Nephron progenitor cell (in vitro differentiated cells): Measurements from ENCODE around the gene SLC25A39.
A peak's percentile ranks its signal among the peaks of the same experiment; 100 is the strongest.

Experiments used
- DNase-seq: peaks from one replicate; pipeline ENCODE4 v3.0.0; 2021
- H3K27ac Mint-ChIP-seq: 2 replicates; pipeline ENCODE4 v1.8.0; 2021; ENCODE audit warnings: mild to moderate bottlenecking, moderate library complexity, mixed read lengths
- H3K27me3 Mint-ChIP-seq: 2 replicates; pipeline ENCODE4 v1.8.0; 2021; ENCODE audit warnings: mild to moderate bottlenecking, low read depth, mixed read lengths; ENCODE audit not compliant: poor library complexity
- H3K36me3 Mint-ChIP-seq: 2 replicates; pipeline ENCODE4 v1.8.0; 2021; ENCODE audit warnings: low read depth, mixed read lengths
- H3K4me1 Mint-ChIP-seq: 2 replicates; pipeline ENCODE4 v1.8.0; 2021; ENCODE audit warnings: mixed read lengths
- H3K4me3 Mint-ChIP-seq: 2 replicates; pipeline ENCODE4 v1.8.0; 2021; ENCODE audit warnings: mild to moderate bottlenecking, moderate library complexity, mixed read lengths
- H3K9me3 Mint-ChIP-seq: 2 replicates; pipeline ENCODE4 v1.8.0; 2021; ENCODE audit warnings: mild to moderate bottlenecking, moderate library complexity, mixed read lengths
- TF ChIP-seq, protein P1 (sequence below): fragments of 200-600 bp; sonication (generic); IDR thresholded peaks from 2 replicates; pipeline ENCODE4 v1.5.0; 2021; ENCODE audit warnings: antibody characterized with exemption

Gene SLC25A39

DNA sequence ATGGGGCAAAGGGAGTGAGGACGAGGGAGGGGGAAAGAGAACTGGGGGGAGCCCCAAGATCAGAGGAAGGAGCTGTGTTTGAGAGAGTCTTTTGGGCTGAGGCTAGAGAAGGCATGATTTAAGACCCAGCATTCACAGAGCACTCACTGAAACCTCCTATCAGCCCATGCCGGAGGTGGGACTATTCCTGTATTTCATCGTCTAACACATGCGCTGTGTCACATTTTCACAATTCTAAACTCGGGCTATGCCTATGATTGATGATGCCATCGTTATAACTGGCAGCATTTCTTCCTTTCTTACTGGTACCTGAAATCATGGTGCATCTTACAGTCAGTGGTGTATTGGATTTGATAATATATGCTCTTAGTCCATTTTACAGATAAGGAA lies 35.5 kb upstream of the SLC25A39 start:
- Mint-ChIP-seq H3K27me3 (peaks cover 8% of the 10 kb centered on the region), H3K9me3 (no peaks in the 10 kb centered on the region), H3K36me3 (peaks cover 11% of the 10 kb centered on the region), H3K4me3 (peak overlapping the region; percentile 87), H3K4me1 (peaks cover 46% of the 10 kb centered on the region), H3K27ac (peak overlapping the region; percentile 90)
- DNase-seq = no peak
- TF ChIP-seq, protein P1, sequence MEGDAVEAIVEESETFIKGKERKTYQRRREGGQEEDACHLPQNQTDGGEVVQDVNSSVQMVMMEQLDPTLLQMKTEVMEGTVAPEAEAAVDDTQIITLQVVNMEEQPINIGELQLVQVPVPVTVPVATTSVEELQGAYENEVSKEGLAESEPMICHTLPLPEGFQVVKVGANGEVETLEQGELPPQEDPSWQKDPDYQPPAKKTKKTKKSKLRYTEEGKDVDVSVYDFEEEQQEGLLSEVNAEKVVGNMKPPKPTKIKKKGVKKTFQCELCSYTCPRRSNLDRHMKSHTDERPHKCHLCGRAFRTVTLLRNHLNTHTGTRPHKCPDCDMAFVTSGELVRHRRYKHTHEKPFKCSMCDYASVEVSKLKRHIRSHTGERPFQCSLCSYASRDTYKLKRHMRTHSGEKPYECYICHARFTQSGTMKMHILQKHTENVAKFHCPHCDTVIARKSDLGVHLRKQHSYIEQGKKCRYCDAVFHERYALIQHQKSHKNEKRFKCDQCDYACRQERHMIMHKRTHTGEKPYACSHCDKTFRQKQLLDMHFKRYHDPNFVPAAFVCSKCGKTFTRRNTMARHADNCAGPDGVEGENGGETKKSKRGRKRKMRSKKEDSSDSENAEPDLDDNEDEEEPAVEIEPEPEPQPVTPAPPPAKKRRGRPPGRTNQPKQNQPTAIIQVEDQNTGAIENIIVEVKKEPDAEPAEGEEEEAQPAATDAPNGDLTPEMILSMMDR = no peak

DNA sequence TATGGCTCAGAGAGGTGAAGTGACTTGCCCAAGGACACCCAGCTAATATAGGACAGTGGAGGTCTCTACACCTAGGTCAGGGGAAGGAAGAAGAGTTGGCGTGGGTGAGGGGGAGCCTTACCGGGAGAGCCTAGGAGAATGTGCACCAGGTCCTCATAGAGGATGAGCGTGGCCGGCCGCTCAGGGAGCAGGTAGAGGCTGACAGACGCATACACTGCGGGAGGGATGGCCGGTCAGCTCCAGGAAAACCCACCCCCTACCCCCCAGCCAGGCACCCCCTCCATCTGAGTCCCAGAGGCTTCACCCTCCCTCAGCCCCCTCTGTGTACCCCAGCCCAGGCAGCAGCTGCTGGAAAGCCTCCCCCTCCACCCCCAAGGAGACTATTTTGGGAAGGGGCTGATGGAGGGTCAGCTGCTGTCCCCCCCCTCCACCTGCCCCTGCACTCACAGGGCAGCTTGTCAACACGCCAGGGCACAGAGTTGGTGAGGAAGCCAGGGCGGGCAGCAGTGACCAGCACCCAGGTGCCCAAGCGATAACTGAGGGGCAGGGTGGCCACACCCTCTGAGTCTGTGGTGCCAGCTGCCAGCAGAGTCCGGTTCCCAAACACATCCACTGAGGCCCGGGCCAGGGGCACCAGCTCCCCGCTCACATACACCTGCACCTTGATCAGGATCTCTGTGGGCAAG lies 35.0 kb upstream of the SLC25A39 start:
- peaks cover 44% of the 10 kb centered on the region for H3K4me1 Mint-ChIP-seq
- no peak overlapping the region for H3K27ac Mint-ChIP-seq
- TF ChIP-seq, protein P1 = no peak
- no peak for DNase-seq
- H3K27me3 Mint-ChIP-seq = peaks cover 3% of the 10 kb centered on the region
- no peaks in the 10 kb centered on the region for H3K9me3 Mint-ChIP-seq
- H3K36me3 Mint-ChIP-seq = peaks cover 11% of the 10 kb centered on the region
- no peak overlapping the region for H3K4me3 Mint-ChIP-seq

DNA sequence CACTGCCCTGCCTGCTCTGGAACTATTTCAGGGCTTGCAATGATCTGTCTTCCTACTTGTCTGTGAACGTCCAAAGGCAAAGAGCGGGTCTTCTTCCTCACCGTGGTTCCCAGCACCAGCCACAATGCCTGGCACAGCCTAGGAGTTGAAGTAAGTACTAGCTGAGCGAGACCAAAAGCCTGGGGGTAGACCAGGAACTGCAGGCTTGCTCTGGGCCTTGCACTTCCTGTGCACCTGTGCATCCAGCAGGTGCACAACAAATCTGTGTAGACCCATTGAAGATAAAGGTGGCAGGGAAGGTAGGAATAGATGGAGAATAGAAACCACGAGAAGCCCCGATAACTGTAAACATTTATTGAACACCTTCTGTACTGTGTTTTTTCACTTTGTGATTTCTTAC lies 34.4 kb upstream of the SLC25A39 start:
- TF ChIP-seq, protein P1 = no peak
- H3K27ac Mint-ChIP-seq = no peak overlapping the region
- no peaks in the 10 kb centered on the region for H3K9me3 Mint-ChIP-seq
- H3K36me3 Mint-ChIP-seq = peaks cover 11% of the 10 kb centered on the region
- H3K4me3 Mint-ChIP-seq = no peak overlapping the region
- no peaks in the 10 kb centered on the region for H3K27me3 Mint-ChIP-seq
- H3K4me1 Mint-ChIP-seq = peaks cover 44% of the 10 kb centered on the region
- DNase-seq = no peak

DNA sequence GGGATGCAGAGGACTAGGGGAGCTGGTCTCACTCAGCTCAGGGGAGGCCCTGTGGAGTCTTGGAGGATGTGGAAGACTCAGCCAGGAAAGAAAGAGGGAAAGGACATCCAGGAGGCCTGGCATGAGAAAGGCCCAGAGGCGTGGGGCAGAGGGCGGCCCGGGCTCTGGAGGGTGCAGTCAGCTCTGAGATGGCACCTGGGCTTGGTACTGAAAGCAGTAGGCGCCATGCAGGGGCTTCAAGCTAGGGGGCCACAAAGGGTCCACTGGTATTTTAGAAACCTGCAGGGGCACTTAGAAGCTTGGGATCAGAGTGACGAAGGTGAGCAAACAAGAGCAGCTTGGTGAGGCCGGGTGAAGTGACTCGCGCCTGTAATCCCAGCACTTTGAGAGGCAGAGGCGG lies 33.4 kb upstream of the SLC25A39 start:
- Mint-ChIP-seq H3K36me3 (peaks cover 12% of the 10 kb centered on the region), H3K27ac (peak overlapping the region; percentile 91), H3K4me3 (no peak overlapping the region), H3K9me3 (no peaks in the 10 kb centered on the region), H3K27me3 (peaks cover 2% of the 10 kb centered on the region), H3K4me1 (peaks cover 46% of the 10 kb centered on the region)
- no peak for DNase-seq
- TF ChIP-seq, protein P1 = no peak

DNA sequence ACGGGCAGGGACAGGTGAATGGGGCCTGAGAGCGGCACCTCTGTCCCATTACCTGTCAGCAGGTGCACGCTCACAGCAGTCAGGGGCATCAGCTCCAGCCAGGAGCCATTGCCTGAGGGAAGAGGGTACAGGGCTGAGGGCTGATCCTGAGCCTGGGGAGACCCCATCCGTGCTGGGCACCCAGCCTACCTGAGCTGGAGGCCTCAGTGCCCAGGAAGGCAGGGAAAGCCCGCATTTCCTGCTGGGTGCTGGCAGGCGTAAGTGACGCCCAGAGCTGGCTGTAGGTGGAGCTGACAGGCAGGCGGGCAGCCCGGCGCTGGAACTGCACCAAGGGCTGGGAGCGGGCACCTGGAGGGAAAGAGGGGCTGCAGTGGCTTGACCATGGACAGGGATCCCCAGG lies 31.6 kb upstream of the SLC25A39 start:
- Mint-ChIP-seq H3K9me3 (no peaks in the 10 kb centered on the region), H3K36me3 (peaks cover 16% of the 10 kb centered on the region), H3K4me1 (peaks cover 38% of the 10 kb centered on the region), H3K27me3 (peaks cover 4% of the 10 kb centered on the region), H3K4me3 (no peak overlapping the region), H3K27ac (no peak overlapping the region)
- DNase-seq = no peak
- TF ChIP-seq, protein P1 = no peak

DNA sequence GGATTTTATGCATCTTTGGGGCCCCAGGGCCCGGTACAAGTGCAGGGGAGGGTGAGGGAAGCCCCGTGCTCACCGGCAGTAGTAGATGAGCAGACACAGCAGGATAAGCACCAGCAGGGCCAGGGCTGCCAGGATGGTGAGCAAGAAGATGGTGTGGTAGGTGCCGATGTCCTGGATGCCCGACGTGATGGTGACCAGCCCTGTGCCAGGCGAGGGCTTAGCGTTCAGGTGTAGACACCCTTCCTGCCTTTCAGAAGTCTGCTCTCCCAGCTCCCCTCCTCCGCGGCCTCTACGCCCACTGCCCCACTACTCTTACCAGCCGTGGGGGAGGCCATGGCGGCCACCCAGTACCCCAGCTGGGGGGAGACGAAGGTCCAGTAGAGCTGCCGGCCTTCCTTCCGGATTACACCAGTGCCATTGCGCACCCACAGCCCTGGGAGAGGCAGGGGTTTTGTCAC lies 31.0 kb upstream of the SLC25A39 start:
- no peak overlapping the region for H3K27ac Mint-ChIP-seq
- H3K9me3 Mint-ChIP-seq = no peaks in the 10 kb centered on the region
- TF ChIP-seq, protein P1 = no peak
- peaks cover 32% of the 10 kb centered on the region for H3K4me1 Mint-ChIP-seq
- peaks cover 16% of the 10 kb centered on the region for H3K36me3 Mint-ChIP-seq
- DNase-seq = no peak
- H3K4me3 Mint-ChIP-seq = no peak overlapping the region
- peaks cover 4% of the 10 kb centered on the region for H3K27me3 Mint-ChIP-seq
